Left renal pelvis (tissue), 4 donors: ENCODE measurements around the gene PDPR. TPM values are rescaled to one million over a fixed set of nuclear protein-coding genes. Genes with fewer than 3 reads are reported as not detected.
"Not testable (repeated sequence)": the region's sequence is repeated elsewhere in the genome, so short reads cannot be mapped to it uniquely, and the experiment has no call there.

ENCODE experiments used
- DNase-seq, 4 donors: peaks; one replicate each; pipeline ENCODE4 v3.0.0-alpha.2; 2013; ENCODE audit warnings: low read depth in 4 of 4, low spot score in 3 of 4
- polyA plus RNA-seq, 4 donors: library from polyadenylated mRNA; unstranded; fragments of 120-200 nt; gene quantifications; one replicate each; pipeline ENCODE4 v1.2.1, GENCODE V29; 2013; ENCODE audit not compliant: insufficient read length in 4 of 4

Gene PDPR
- polyA plus RNA-seq, 4 donors: 29.4 to 44.1 (median 34.9) TPM

DNA sequence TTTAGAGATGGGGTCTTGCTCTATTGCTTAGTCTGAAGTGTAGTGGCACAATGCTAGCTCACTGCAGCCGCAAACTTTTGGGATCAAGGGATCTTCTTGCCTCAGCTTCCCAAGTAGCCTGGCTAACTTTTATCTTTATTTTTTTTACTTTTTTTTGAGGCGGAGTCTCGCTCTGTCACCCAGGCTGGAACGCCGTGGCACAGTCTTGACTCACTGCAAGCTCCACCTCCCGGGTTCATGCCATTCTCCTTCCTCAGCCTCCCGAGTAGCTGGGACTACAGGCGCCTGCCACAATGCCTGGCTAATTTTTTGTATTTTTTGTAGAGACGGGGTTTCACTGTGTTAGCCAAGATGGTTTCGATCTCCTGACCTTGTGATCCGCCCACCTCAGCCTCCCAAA is 12.1 kb downstream of the PDPR start:
- DNase-seq: not testable (repeated sequence)

DNA sequence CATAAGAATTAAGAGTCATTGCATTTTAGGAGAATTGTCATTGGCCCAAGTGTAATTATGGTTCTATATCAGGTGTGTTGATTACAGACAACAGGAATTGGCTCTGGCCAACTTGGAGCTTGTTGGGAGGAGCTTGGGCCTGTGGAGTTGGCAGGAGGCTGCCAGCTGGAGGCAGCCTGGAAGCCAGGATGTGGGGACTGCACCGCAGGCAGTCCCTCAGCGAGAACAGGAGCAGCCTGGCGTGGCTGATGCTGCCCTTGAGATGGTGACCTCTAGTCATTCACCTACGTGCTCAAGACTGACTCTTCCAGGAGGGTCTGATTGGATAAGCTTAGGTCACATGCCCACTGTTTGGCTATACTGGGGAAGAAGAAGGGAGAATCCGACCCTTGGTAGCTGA is 13.6 kb downstream of the PDPR start:
- DNase-seq: not testable (repeated sequence)

DNA sequence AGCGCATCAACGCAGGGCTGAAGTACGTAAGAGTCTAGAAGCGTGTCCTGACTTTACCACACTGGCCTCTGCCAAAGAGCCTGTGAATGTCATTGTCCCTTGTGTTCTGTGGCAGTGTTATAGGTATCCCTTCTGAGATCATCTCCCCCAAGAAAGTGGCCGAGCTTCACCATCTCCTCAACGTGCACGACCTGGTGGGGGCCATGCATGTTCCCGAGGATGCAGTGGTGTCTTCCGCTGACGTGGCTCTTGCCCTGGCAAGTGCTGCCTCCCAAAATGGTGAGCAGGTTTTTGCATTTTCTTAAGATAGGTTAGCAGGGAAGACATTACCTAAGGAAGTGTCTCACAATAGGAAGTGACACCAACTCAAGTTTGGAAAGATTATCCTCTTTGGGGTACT is 14.7 kb downstream of the PDPR start:
- DNase-seq: not testable (repeated sequence)

DNA sequence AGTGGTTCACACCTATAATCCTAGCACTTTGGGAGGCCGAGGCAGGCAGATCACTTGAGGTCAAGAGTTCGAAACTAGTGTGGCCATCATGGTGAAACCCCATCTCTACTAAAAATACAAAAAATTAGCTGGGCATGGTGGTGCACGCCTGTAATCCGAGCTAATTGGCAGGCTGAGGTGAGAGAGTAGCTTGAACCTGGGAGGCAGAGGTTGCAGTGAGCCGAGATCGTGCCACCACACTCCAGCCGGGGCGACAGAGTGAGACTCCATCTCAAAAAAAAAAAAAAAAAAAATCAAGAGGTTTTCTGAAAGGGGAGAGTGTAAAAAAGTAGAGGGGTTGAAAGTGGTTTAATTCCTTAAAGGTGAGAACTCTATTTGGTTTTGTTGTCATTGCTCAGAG is 21.7 kb downstream of the PDPR start:
- DNase-seq: not testable (repeated sequence)

DNA sequence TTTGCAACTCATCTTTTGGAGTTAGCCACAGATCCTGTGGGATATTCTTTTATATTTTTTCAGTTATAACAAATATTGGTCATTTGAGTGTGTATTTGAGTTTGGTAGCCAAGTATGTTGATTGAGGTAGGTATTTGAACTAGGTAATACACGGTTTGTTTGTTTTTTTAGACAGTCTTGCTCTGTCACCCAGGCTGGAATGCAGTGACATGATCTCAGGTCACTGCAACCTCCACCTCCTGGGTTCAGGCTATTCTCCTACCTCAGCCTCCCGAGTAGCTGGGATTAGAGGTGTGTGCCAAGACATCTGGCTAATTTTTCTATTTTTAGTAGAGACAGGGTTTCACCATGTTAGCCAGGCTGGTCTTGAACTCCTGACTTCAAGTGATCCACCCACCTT is 22.5 kb downstream of the PDPR start:
- DNase-seq: not testable (repeated sequence)

DNA sequence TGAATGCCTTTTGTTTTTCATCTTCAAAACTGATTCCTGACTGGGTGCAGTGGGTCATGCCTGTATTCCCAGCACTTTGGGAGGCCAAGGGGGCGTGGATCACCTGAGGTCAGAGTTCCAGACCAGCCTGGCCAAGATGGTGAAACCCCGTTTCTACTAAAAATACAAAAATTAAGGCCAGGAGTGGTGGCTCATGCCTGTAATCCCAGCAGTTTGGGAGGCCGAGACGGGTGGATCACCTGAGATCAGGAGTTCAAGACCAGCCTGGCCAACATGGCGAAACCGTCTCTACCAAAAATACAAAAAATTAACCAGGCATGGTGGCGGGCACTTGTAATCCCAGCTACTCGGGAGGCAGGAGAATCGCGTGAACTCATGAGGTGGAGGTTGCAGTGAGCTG is 28.6 kb downstream of the PDPR start:
- DNase-seq: not testable (repeated sequence)

DNA sequence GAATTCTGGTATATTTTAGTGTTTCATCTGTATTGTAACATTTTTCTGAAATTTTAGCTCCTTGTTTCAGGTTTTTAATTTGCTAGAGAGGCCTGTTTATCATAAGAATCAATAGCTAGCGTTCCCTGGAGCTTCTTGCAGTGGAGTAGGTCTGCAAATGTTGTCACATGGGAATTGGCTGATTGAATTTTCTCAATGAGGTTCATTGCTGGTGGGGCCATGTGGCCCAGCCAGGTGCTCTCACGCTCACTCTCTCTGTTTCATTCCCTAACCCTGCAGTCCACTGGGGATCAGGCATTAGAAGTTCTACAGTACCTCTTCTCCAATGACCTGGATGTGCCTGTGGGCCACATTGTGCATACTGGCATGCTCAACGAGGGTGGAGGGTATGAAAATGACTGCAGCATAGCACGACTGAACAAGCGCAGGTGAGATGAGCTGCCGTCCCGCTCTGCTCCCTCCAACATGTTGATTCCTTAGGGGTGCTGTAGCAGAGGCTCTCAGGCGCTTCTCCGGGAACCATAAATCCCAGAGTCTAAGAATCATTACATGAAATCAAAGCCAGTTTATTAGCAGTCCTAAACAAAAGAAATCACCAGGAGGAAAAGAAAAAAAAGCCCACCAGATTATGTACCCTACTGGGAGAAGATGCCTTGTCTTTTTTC is 29.2 kb downstream of the PDPR start:
- not testable (repeated sequence) for DNase-seq

DNA sequence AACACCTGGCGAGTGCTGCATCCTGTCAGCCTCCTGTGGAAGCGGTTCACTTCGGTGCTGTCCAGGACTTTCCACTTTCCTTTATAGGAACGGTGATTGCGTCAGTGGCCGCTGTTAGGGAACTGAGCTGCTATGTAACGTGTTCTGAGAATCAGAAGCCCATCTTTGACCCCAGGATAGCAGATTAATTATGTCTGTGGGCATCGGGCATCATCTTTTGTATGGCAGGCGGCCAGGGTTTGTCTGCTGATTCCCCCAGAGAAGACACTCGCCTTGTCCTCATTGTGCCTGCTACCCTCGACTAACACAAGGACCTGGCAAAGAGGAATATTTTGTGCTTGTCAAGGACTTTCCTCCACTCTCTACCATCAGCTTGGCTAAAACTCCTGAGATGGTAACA is 33.7 kb downstream of the PDPR start:
- not testable (repeated sequence) for DNase-seq

DNA sequence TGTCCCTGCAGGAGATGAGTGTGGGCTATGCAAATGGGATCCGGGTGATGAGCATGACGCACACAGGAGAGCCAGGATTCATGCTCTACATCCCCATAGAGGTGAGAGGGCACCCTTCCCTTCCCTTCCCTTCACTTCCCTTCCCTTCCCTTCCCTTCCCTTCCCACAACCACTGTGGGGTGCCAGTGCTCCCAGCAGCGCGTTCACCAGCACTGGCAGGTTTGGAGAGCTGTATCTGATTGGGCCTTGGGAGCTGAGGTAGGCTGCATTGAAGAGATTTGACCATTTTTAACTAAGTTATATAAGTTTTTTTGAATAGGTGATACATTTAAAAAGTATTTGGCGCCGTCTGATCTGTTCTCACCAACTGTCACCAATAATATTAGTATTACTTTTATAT is 34.3 kb downstream of the PDPR start:
- DNase-seq: not testable (repeated sequence)

DNA sequence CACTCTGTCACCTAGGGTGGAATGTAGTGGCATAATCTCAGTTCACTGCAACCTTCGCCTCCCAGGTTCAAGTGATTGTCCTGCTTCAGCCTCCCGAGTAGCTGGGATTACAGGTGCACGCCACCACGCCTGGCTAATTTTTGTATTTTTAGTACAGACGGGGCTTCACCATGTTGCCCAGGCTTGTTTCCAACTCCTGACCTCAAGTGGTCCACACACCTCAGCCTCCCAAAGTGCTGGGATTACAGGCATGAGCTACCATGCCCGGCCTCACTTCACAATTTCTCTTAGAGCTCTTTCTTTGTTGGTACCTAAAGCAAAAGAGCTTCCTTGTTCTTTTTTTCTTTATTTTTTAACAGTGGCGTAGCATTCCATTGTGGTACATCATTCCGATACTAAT is 35.2 kb downstream of the PDPR start:
- not testable (repeated sequence) for DNase-seq

DNA sequence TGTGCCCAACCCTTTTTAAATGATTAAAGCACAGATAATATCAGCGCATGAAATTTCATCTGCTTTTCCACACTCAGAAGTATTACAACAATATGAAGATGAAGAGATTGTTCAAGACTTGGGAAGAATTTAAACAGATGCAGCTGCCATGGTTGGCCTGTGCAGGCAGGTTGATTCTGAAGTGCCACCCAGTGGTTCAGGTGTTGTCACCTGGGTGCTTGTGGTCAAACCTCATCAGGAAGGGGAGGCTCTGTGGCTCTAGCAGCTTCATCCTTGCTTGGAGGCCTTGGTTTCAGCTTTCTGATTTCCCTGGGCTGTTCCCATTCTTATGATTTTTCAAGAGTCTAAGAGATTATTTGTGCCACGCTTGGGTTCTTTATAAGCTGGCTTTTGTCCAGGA is 37.3 kb downstream of the PDPR start:
- no peak for DNase-seq

DNA sequence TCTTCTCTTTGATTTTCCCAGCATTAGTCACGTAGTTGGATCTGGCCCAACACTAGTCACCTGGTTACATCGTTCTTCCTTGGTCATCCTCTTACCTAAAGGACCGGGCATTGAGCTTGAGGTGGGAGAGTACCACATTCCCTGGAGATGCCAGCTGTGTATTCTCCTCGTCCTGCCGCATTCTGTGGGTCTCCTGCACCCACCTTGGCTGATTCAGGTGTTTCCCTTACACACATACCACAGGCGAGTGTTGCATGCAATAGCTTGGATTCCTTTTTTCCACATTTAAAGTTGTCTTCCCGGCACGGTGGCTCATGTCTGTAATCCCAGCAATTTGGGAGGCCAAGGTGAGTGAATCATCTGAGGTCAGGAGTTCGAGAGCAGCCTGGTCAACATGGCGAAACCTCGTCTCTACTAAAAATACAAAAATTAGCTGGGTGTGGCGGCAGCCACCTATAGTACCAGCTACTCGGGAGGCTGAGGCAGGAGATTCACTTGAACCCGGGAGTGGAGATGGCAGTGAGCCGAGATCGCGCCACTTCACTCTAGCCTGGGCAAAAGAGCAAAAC is 37.9 kb downstream of the PDPR start:
- no peak for DNase-seq

DNA sequence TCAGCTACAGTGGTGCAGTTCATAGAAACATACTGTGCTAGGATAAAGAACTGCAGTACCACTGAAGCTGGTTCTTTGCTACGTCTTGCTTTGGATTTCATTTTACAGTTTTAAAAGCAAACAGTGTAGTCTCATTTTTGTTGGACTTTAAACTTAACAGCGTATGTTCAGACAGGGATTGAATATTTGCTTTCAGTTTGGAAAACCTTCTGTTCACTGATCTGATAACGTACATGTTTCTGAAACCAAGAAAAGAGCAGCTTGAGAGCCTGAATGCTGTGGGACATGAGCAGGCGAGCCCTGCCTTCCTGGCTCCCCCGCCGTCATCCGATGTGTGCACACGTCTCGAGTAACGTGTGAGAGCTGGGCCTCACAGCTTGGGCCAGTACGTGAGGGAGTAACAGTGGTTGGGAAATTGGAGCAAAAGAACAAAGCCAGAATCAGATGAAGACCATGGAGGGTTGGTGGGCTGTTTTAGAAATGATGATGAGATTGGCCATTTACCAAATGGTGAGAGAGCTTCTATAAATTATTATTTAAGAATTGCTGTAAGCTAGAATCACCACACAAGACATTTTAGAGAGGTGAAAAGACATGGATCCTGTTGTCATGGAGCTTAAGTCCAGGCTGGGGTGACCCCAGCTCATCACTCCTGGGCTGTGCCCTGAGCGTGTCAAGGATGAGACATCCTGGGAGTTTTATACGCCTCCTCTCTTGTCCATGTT is 38.6 kb downstream of the PDPR start:
- no peak for DNase-seq

DNA sequence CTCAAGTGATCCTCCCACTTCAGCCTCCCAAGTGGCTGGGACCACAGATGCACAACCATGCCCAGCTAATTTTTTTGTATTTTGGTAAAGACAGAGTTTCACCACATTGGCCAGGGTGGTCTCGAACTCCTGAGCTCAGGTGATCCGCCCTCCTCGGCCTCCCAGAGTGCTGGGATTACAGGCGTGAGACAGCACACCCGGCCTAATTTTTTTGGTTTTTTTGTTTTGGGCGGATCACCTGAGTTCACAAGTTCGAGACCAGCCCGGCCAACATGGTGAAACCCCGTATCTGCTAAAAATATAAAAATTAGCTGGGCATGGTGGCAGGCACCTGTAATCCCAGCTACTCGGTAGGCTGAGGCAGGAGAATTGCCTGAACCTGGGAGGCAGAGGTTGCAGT is 40.6 kb downstream of the PDPR start:
- not testable (repeated sequence) for DNase-seq

DNA sequence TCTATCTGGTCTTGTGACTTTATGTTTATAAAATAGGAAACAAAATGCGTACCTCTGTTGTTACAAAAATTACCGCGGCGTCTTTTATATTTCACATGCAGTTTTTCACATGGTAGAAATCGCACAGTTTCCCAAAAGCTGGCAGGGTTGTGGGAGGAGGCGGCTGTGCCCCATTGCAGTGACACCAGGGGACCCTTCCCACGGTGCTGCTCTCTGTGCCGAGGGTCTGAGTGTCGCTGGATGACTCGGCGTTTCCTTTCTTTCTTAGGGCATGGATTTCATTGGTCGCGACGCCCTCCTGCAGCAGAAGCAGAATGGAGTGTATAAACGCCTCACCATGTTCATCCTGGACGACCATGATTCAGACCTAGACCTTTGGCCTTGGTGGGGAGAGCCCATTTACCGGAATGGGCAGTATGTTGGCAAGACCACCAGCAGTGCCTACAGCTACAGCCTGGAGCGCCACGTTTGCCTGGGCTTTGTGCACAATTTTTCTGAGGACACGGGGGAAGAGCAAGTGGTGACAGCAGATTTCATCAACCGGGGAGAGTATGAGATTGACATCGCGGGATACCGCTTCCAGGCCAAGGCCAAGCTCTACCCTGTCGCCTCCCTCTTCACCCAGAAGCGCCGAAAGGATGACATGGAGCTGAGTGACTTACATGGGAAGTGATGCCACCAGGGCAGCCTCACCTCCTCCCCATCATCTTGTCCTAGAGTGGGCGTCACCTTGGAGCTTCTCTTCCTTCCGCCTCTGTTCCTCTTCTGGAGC is 42.3 kb downstream of the PDPR start:
- DNase-seq: no peak

DNA sequence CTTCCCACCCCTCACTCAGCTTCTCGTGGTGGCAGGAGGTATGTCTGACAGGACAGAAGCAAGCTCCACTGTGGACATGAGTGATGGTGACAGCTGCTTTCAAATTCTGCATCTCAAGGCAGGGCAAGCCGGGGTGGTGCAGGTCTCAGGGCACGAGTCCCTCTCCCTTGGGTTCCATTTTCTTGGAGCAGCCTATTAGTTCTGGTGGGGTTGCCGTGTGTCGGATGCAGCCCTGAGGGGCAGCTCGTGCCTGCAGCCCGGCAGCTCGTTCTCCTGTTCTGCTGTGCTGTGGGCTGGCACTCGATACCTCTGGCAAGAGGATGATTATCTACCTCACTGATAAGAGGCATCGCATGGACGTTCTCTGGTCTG is 43.0 kb downstream of the PDPR start:
- DNase-seq: no peak

DNA sequence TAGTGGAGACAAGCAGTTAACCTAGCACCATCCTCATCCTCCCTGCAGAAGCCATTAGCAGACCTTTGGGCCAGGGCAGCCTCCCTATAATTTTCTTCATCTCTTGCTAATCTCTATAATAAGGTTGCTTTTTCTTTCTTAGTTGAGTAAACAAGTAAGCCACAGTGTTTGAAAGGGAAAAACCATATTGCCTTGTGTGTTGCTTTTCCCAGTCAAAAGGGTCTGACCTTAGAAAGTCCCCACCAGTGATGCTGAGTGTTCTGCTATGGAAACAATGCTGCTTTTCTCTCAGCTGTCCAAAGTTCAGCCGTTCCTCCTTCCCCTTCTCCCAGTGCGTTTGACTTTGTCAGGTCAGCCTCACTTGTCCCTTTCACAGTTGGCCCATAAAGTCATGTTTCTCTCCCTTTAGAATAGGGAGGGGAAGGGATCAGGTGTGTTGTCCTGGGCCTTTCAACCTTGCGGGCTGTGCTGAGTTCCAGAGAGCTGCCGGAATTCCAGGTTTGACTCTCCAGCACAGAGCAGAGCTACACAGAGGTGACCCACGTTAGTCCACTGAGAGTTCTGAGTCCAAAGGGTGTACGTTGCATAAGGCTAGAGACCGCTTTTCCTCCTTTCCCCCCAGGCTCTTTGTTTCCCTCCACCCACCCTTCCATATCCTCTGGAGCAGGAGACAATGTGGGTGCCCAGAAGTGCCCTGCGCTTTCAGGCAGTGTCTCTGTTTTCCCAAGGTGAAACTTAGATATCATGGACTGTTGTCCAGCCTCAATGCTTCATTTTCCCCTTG is 43.5 kb downstream of the PDPR start:
- no peak for DNase-seq

DNA sequence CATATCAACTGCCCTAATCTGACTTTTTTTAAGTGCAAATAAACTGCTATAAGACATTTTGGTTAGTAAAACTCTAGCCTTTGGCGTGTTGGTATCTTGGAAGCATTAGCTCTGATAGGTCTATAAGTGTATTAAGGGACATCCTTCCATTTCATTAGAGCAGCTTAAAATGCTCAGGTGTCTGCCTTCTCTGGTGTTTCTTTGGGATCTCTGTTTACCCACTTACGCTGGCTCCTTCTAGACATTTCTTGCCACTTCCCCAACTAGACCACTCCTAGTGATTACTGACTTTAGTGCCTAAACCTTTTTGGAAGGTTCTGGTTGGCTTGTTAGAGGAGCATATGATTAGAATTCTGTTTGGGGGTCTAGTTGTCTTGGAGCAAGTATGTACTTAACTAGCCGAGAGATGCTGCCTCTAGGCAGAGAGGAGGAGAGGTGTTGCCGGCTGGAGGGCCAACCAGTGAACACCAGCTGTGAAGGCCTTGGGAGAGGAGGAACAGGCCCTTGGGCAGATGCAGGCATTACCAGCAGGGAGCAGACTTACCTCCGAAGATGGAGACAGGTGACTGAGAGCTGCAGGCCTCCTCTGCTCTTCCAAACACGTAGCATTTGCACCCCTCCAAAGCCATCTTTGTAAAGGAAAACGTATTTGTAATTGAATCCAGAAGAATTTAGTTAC is 44.3 kb downstream of the PDPR start:
- no peak for DNase-seq

DNA sequence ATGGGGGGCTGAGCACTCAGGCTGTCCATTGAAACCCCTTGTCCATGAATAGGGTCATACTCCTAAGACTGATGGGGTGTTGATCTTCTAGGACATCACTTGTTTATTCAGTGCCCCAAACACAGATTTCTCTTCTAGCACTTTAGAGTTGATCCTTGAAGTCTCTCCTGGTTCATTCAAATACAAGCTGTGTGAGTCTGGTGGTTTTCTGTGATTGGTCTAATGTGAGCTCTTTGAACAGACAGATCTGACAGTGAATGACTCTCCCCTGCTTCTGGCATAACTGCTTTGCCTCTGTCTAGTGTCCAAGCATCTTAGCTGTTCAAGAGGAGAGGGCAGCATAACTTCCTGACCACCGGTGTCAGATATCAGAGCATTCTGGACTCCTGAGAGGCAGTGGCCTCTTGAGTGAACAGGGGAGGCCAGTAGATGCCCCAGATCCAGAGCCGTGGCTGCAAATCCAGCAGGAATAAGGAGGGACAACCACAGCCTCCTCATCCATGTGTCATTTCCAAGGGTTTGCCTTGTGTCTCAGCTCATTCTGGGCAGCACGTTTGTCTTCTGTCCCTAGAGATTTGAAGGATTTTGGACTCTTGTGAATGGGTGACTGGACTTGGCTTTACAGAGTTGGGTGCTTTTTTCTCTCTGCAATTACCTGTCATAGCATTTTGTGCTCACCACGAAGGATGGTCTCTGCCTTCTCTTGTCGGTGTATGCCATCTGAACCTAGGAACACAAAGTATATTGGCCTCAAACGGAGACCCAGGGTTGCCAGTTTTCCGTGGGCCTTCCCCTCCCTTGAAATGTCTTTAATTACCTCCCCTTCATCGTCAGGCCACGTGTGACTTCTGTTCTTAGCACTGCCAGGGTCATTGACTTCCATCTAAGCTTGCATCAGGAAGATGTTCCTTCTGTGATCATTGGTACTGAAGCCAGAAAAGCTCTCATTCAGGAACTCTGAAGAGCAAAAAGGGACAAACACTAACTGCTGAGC is 45.5 kb downstream of the PDPR start:
- no peak for DNase-seq
